Sigmoid colon (tissue), 7 donors: ENCODE measurements around the gene TUBD1. TPM values are rescaled to one million over a fixed set of nuclear protein-coding genes. Genes with fewer than 3 reads are reported as not detected.
A peak's percentile ranks its signal among the peaks of the same experiment; 100 is the strongest.
"Not testable (repeated sequence)": the region's sequence is repeated elsewhere in the genome, so short reads cannot be mapped to it uniquely, and the experiment has no call there.

ENCODE experiments used
- DNase-seq: peaks from one replicate; pipeline ENCODE4 v3.0.0-alpha.2; 2019
- H3K27ac ChIP-seq, 4 donors: fragments of 200-600 bp; sonication (generic); one replicate each; pipeline ENCODE4 v1.5.1; 2016 to 2019; ENCODE audit warnings: mild to moderate bottlenecking in 1 of 4
- H3K27me3 ChIP-seq, 3 donors: fragments of 200-600 bp; sonication (generic); one replicate each; pipeline ENCODE4 v1.5.1; 2019; ENCODE audit warnings: mild to moderate bottlenecking in 1 of 3
- H3K36me3 ChIP-seq, 4 donors: fragments of 200-600 bp; sonication (generic); one replicate each; pipeline ENCODE4 v1.5.1; 2016 to 2019
- H3K4me1 ChIP-seq, 4 donors: fragments of 200-600 bp; sonication (generic); one replicate each; pipeline ENCODE4 v1.5.1; 2017 to 2019
- H3K4me3 ChIP-seq, 4 donors: fragments of 200-600 bp; sonication (generic); one replicate each; pipeline ENCODE4 v1.5.1; 2017 to 2019; ENCODE audit warnings: mild to moderate bottlenecking in 2 of 4, moderate library complexity in 1 of 4
- H3K9me3 ChIP-seq, 4 donors: fragments of 200-600 bp in 3 of 4; sonication (generic) in 3 of 4; one replicate each; pipeline versions ENCODE4 v1.5.1 to v1.6.1; 2013 to 2019
- CTCF ChIP-seq, 4 experiments: fragments of 450-650 bp in 3 of 4; fragments of 200-600 bp in 1 of 4; IDR thresholded peaks; one replicate each; pipeline ENCODE4 v1.5.1; 2016 to 2019; ENCODE audit warnings: antibody characterized with exemption in 4 of 4, mild to moderate bottlenecking in 3 of 4, moderate library complexity in 2 of 4
- EP300 ChIP-seq, 4 donors: sonication (generic); formaldehyde crosslinking; IDR thresholded peaks; one replicate each; pipeline ENCODE4 v1.6.1; 2017; ENCODE audit warnings: antibody characterized with exemption in 4 of 4
- POLR2A ChIP-seq, 2 donors: fragments of 450-650 bp; IDR thresholded peaks; one replicate each; pipeline ENCODE4 v1.6.1; 2016; ENCODE audit warnings: antibody characterized with exemption in 2 of 2, mild to moderate bottlenecking in 2 of 2, moderate library complexity in 2 of 2
- POLR2AphosphoS5 ChIP-seq, 4 donors: sonication (generic); formaldehyde crosslinking; IDR thresholded peaks; one replicate each; pipeline ENCODE4 v1.6.1; 2017; ENCODE audit warnings: antibody characterized with exemption in 4 of 4
- WGBS, 2 donors: extraction: QIAGEN DNeasy Blood & Tissue Kit; methylation state at CpG; one replicate each; pipeline ENCODE4 v1.1.7; 2013; 5-methylcytosine and 5-hydroxymethylcytosine counted together
- intact Hi-C: fragments of 100-400 bp; cut with DNase I; formaldehyde crosslinking; loops from one replicate; pipeline ENCODE4 v1.15.1; 2023
- polyA plus RNA-seq, 3 donors: library from polyadenylated mRNA; stranded (reverse); fragments of 200-250 nt; gene quantifications; one replicate each; pipeline ENCODE4 v1.2.3, GENCODE V29; 2013
- total RNA-seq, 4 donors: library from RNA; depleted of rRNA; stranded (reverse); fragments of >200 nt; gene quantifications; one replicate each; pipeline ENCODE4 v1.1.0, GENCODE V29; 2016
- donor health status: healthy with polysubstance abuse.
- donor health status: Bipolar disorder and iron deficiency.
- donor health status: healthy.

TUBD1 gene
- 10 to 100 TPM; 13.8 to 23.2 (median 14.6) TPM for total RNA-seq
- 1 to 10 TPM; 3.9 to 5.9 (median 5.4) TPM for polyA plus RNA-seq

GRCh38 chr17:59892924-59893675 lies at the start of gene TUBD1, which contains the start of gene RPS6KB1:
TUBD1 (minus strand) TSS chr17:59892943; CDS start chr17:59891002, 1,941 bp downstream.
RPS6KB1 (plus strand) TSS chr17:59893121; CDS start chr17:59893185, 64 bp downstream.
- DNase-seq: peak; percentile 99
- peaks cover 0 to 4% (median 0%) of the 10 kb centered on the region in 4 donors for H3K36me3 ChIP-seq
- no peaks in the 10 kb centered on the region for H3K9me3 ChIP-seq
- H3K27me3 ChIP-seq: no peaks in the 10 kb centered on the region
- H3K4me3 ChIP-seq: peak within 1 kb of the TSS; percentile 76 to 98 (median 94)
- intact Hi-C loops: no loop called here
- peaks cover 0 to 39% (median 31%) of the 10 kb centered on the region in 4 donors for H3K4me1 ChIP-seq
- peak within 1 kb of the TSS; percentile 89 to 97 (median 90) for H3K27ac ChIP-seq
- WGBS, 2 donors: 0 to 1% methylated on average over 61 of the region's 61 CpGs
- peak; percentile 86 to 96 (median 95) for TF ChIP-seq POLR2AphosphoS5 (IDR thresholded peaks at IDR 0.05)
- TF ChIP-seq EP300 (IDR thresholded peaks at IDR 0.05): peak in 1 of 4 donors; percentile 6
- peak; percentile 89 to 91 for TF ChIP-seq POLR2A (IDR thresholded peaks at IDR 0.05)
- no peak for TF ChIP-seq CTCF (IDR thresholded peaks at IDR 0.05)

- no peak for DNase-seq
- 88 to 95% methylated on average over 1 of the region's 1 CpG for WGBS, 2 donors
- Histone ChIP-seq H3K36me3 (peaks cover 16 to 94% (median 34%) of the 10 kb centered on the region in 4 donors), H3K4me3 (no peak overlapping the region), H3K27me3 (no peaks in the 10 kb centered on the region), H3K9me3 (no peaks in the 10 kb centered on the region), H3K4me1 (no peaks in the 10 kb centered on the region), H3K27ac (no peak overlapping the region)
- intact Hi-C loops: no loop called here
- no peak for TF ChIP-seq CTCF (IDR thresholded peaks at IDR 0.05)
- TF ChIP-seq POLR2A (IDR thresholded peaks at IDR 0.05): no peak
- TF ChIP-seq POLR2AphosphoS5 (IDR thresholded peaks at IDR 0.05): no peak
- no peak for TF ChIP-seq EP300 (IDR thresholded peaks at IDR 0.05)
Observed at GRCh38 chr17:59941131-59941530, 48.4 kb upstream of the TUBD1 start.

- H3K4me3 ChIP-seq, DNase-seq: not testable (repeated sequence)
- H3K36me3 ChIP-seq: peaks cover 20 to 94% (median 34%) of the 10 kb centered on the region in 4 donors
Observed at GRCh38 chr17:59940697-59941096, 48.0 kb upstream of the TUBD1 start.

GRCh38 chr17:59933317-59933716 lies 40.6 kb upstream of the TUBD1 start:
- H3K4me3 ChIP-seq, H3K27ac ChIP-seq, H3K4me1 ChIP-seq, H3K9me3 ChIP-seq, DNase-seq, H3K27me3 ChIP-seq, intact Hi-C loops: not testable (repeated sequence)
- H3K36me3 ChIP-seq: peaks cover 34 to 100% (median 60%) of the 10 kb centered on the region in 4 donors
- 96 to 98% methylated on average over 1 of the region's 1 CpG for WGBS, 2 donors

More at GRCh38 chr17:59940697-59941096, 48.0 kb upstream of the TUBD1 start:
- H3K27ac ChIP-seq, H3K27me3 ChIP-seq, H3K4me1 ChIP-seq, intact Hi-C loops, H3K9me3 ChIP-seq: not testable (repeated sequence)
- WGBS, 2 donors: 74 to 84% methylated on average over 3 of the region's 3 CpGs

- H3K36me3 ChIP-seq: peaks cover 19 to 99% (median 49%) of the 10 kb centered on the region in 4 donors
- DNase-seq, H3K4me1 ChIP-seq, H3K4me3 ChIP-seq, H3K27me3 ChIP-seq, H3K9me3 ChIP-seq, intact Hi-C loops, H3K27ac ChIP-seq: not testable (repeated sequence)
- WGBS, 2 donors: 59 to 70% methylated on average over 3 of the region's 3 CpGs
Observed at GRCh38 chr17:59930768-59931167, 38.0 kb upstream of the TUBD1 start.

GRCh38 chr17:59930121-59930520 lies 37.4 kb upstream of the TUBD1 start:
- intact Hi-C loops, H3K9me3 ChIP-seq, DNase-seq, H3K27me3 ChIP-seq, H3K4me3 ChIP-seq, H3K4me1 ChIP-seq: not testable (repeated sequence)
- peaks cover 22 to 99% (median 44%) of the 10 kb centered on the region in 4 donors for H3K36me3 ChIP-seq
- WGBS, 2 donors: 96% methylated on average over 2 of the region's 2 CpGs
- H3K27ac ChIP-seq: peak overlapping the region in 1 of 4 donors; percentile 3

GRCh38 chr17:59920637-59921036 lies 27.9 kb upstream of the TUBD1 start:
- 96 to 98% methylated on average over 5 of the region's 5 CpGs for WGBS, 2 donors
- H3K27ac ChIP-seq, H3K4me1 ChIP-seq, H3K27me3 ChIP-seq, H3K4me3 ChIP-seq, H3K9me3 ChIP-seq, DNase-seq: not testable (repeated sequence)
- intact Hi-C loops: loop anchor here (10.0 kb wide), 1 partner anchor 256 kb away; no protein-coding TSS in a partner anchor
- peaks cover 8 to 95% (median 22%) of the 10 kb centered on the region in 4 donors for H3K36me3 ChIP-seq
